ENCODE measurements around the gene PLEKHA4. TPM values are rescaled to one million over a fixed set of nuclear protein-coding genes. Genes with fewer than 3 reads are reported as not detected.
"Not testable (repeated sequence)": the region's sequence is repeated elsewhere in the genome, so short reads cannot be mapped to it uniquely, and the experiment has no call there.

PLEKHA4 gene
- total RNA-seq, 1 donor from 2014 or later = 1.9 TPM

- peaks cover 31% of the 10 kb centered on the region for H3K4me1 Mint-ChIP-seq (ENCODE audit: low read depth)
- intact Hi-C loops (cut with micrococcal nuclease) = loop anchor here (1.0 to 5.0 kb wide), 12 partner anchors 13 to 255 kb away; partner anchors contain the start of genes BAX, DHDH, FTL and GYS1
- H3K36me3 Mint-ChIP-seq (ENCODE audit: low read depth) = peaks cover 29% of the 10 kb centered on the region
These were observed 32.3 kb upstream of the PLEKHA4 start for GRCh38 chr19:48900477-48901406.

GRCh38 chr19:48899781-48900476 is 31.5 kb upstream of the PLEKHA4 start, which contains the start of gene NUCB1:
TSS of gene NUCB1 (plus strand) at chr19:48900312. CDS start at chr19:48900797, 485 bp downstream.
- H3K4me3 Mint-ChIP-seq = peak within 1 kb of the TSS; percentile 93
- H3K9me3 Mint-ChIP-seq = no peaks in the 10 kb centered on the region
- H3K27me3 Mint-ChIP-seq (ENCODE audit: insufficient read depth) = peaks cover 5% of the 10 kb centered on the region
- peak within 1 kb of the TSS; percentile 96 for H3K27ac Mint-ChIP-seq
- H3K36me3 Mint-ChIP-seq (ENCODE audit: low read depth) = peaks cover 24% of the 10 kb centered on the region
- peak; percentile 99 for DNase-seq (ENCODE audit: low spot score)
- H3K4me1 Mint-ChIP-seq (ENCODE audit: low read depth) = peaks cover 32% of the 10 kb centered on the region
- intact Hi-C loops (cut with micrococcal nuclease) = loop anchor here (1.0 to 5.0 kb wide), 10 partner anchors 13 to 227 kb away; partner anchors contain the start of genes BAX, DHDH, FTL and GYS1

More at GRCh38 chr19:48900477-48901406, 32.3 kb upstream of the PLEKHA4 start:
- Mint-ChIP-seq H3K9me3 (no peaks in the 10 kb centered on the region), H3K27ac (peak overlapping the region; percentile 96), H3K4me3 (peak overlapping the region; percentile 93), H3K27me3 (ENCODE audit: insufficient read depth) (peaks cover 3% of the 10 kb centered on the region)
- DNase-seq (ENCODE audit: low spot score) = no peak

DNA sequence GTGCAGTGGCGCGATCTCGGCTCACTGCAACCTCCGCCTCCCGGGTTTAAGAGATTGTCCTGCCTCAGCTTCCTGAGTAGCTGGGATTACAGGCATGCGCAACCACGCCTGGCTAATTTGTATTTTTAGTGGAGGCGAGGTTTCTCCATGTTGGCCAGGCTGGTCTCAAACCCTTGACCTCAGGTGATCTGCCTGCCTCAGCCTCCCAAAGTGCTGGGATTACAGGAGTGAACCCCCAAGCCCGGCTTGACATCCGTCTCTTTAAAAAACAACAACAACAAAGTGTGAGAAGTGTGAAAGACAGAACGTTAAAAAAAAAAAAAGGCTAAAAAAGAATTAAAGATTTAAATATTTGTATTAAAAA is 31.0 kb upstream of the PLEKHA4 start:
- H3K27me3 Mint-ChIP-seq (ENCODE audit: insufficient read depth) = peaks cover 10% of the 10 kb centered on the region
- peaks cover 32% of the 10 kb centered on the region for H3K4me1 Mint-ChIP-seq (ENCODE audit: low read depth)
- peak overlapping the region; percentile 82 for H3K27ac Mint-ChIP-seq
- H3K4me3 Mint-ChIP-seq = peak overlapping the region; percentile 56
- intact Hi-C loops (cut with micrococcal nuclease); H3K9me3 Mint-ChIP-seq; DNase-seq (ENCODE audit: low spot score): not testable (repeated sequence)
- H3K36me3 Mint-ChIP-seq (ENCODE audit: low read depth) = peaks cover 20% of the 10 kb centered on the region

DNA sequence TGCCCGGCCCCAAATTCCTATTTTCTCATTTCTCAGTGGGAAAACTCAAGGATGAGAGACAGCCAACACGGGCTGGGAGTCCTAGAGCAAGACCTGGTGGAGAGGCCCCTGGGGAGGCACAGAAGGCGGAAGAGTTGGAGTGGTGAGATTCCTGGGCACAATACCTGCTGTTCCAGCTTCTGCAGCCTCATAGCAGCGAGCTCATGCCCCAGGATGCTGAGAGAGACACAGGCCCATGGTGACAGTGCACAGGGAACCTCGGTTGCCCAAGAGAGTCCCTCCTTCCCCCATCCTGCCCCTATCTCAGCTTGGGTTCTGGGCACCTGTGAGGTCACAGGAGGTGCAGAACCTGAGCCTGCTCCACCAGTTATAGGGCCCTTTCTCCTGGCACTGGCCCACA is 28.8 kb upstream of the PLEKHA4 start:
- peaks cover 27% of the 10 kb centered on the region for H3K4me1 Mint-ChIP-seq (ENCODE audit: low read depth)
- DNase-seq (ENCODE audit: low spot score) = no peak
- no peak overlapping the region for H3K4me3 Mint-ChIP-seq
- intact Hi-C loops (cut with micrococcal nuclease) = no loop called here
- peaks cover 22% of the 10 kb centered on the region for H3K27me3 Mint-ChIP-seq (ENCODE audit: insufficient read depth)
- H3K27ac Mint-ChIP-seq = no peak overlapping the region
- no peaks in the 10 kb centered on the region for H3K9me3 Mint-ChIP-seq
- H3K36me3 Mint-ChIP-seq (ENCODE audit: low read depth) = peaks cover 8% of the 10 kb centered on the region

- H3K9me3 Mint-ChIP-seq = no peaks in the 10 kb centered on the region
- H3K27ac Mint-ChIP-seq = no peak overlapping the region
- no peak overlapping the region for H3K4me3 Mint-ChIP-seq
- peaks cover 6% of the 10 kb centered on the region for H3K36me3 Mint-ChIP-seq (ENCODE audit: low read depth)
- DNase-seq (ENCODE audit: low spot score) = no peak
- peaks cover 22% of the 10 kb centered on the region for H3K27me3 Mint-ChIP-seq (ENCODE audit: insufficient read depth)
- peaks cover 19% of the 10 kb centered on the region for H3K4me1 Mint-ChIP-seq (ENCODE audit: low read depth)
- intact Hi-C loops (cut with micrococcal nuclease) = no loop called here
These were observed 27.8 kb upstream of the PLEKHA4 start for GRCh38 chr19:48896191-48896720.

DNA sequence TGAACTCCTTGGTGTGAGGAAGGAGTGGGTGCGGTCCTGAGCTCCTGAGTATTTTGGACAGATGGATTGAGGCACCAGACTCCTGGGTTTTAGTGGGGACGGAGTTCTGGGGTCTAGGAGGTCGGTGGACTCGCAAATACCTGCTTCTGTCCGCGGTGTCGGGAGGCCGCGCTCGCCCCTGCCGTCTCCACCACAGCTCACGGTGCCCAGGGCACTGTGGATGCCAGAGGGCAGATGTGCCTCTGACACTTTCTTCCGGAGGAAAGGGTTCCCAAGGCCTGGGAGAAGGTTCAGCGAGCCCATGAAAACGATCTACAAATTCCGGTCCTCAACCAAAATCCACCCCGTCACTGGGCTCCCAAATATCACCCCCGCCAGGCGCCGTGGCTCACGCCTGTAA is 26.8 kb upstream of the PLEKHA4 start:
- intact Hi-C loops (cut with micrococcal nuclease) = no loop called here
- peaks cover 2% of the 10 kb centered on the region for H3K36me3 Mint-ChIP-seq (ENCODE audit: low read depth)
- peaks cover 22% of the 10 kb centered on the region for H3K27me3 Mint-ChIP-seq (ENCODE audit: insufficient read depth)
- H3K9me3 Mint-ChIP-seq = no peaks in the 10 kb centered on the region
- H3K27ac Mint-ChIP-seq = no peak overlapping the region
- no peak overlapping the region for H3K4me3 Mint-ChIP-seq
- peaks cover 14% of the 10 kb centered on the region for H3K4me1 Mint-ChIP-seq (ENCODE audit: low read depth)
- DNase-seq (ENCODE audit: low spot score) = no peak

GRCh38 chr19:48890551-48890950 is 22.1 kb upstream of the PLEKHA4 start:
- Mint-ChIP-seq H3K36me3 (ENCODE audit: low read depth) (no peaks in the 10 kb centered on the region), H3K4me1 (ENCODE audit: low read depth) (no peaks in the 10 kb centered on the region), H3K4me3 (no peak overlapping the region), H3K27ac (no peak overlapping the region), H3K27me3 (ENCODE audit: insufficient read depth) (peaks cover 18% of the 10 kb centered on the region), H3K9me3 (no peaks in the 10 kb centered on the region)
- DNase-seq (ENCODE audit: low spot score) = no peak
- intact Hi-C loops (cut with micrococcal nuclease) = no loop called here

GRCh38 chr19:48889496-48889895 is 21.1 kb upstream of the PLEKHA4 start:
- H3K9me3 Mint-ChIP-seq; intact Hi-C loops (cut with micrococcal nuclease); H3K4me3 Mint-ChIP-seq; DNase-seq (ENCODE audit: low spot score); H3K4me1 Mint-ChIP-seq (ENCODE audit: low read depth); H3K27ac Mint-ChIP-seq; H3K36me3 Mint-ChIP-seq (ENCODE audit: low read depth): not testable (repeated sequence)
- peaks cover 13% of the 10 kb centered on the region for H3K27me3 Mint-ChIP-seq (ENCODE audit: insufficient read depth)

DNA sequence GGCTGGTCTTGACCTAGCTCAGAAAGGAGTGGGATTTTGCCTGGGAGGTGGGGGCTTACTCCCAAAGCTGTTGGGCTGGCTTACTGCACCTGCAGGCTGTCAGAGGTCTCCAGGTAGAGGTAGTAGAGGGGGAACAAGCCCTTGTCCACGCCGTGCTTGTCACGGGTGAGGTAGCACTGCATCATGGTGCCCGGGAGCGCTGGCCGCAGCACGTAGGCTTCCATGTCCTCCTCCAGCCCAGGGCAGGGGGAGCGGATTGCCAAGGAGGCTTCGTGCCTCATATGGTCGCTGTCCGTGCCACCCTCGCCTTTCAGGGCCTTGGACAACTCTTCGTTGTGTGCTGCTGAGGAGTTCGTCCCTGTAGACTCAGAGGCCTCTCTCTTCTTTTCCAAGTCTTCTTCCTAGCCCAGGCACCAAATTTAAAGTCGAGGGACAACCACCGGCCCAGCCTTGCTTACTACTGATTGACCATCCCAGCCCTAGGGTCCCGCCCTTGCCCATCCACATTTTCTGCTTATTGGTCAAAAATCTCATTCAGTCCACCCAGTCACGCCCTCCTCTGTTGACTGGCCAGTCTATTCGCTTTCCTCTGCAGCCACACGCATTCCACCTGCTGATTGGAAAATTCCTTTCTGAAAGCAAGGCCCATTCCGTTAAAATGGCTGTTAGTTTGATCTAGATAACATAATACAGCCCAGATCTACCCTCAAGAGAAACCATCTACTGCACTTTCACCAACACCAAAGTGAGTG is 19.6 kb upstream of the PLEKHA4 start:
- peaks cover 2% of the 10 kb centered on the region for H3K27me3 Mint-ChIP-seq (ENCODE audit: insufficient read depth)
- intact Hi-C loops (cut with micrococcal nuclease) = no loop called here
- H3K4me3 Mint-ChIP-seq = no peak overlapping the region
- no peak overlapping the region for H3K27ac Mint-ChIP-seq
- H3K36me3 Mint-ChIP-seq (ENCODE audit: low read depth) = no peaks in the 10 kb centered on the region
- H3K9me3 Mint-ChIP-seq = no peaks in the 10 kb centered on the region
- no peak for DNase-seq (ENCODE audit: low spot score)
- no peaks in the 10 kb centered on the region for H3K4me1 Mint-ChIP-seq (ENCODE audit: low read depth)

DNA sequence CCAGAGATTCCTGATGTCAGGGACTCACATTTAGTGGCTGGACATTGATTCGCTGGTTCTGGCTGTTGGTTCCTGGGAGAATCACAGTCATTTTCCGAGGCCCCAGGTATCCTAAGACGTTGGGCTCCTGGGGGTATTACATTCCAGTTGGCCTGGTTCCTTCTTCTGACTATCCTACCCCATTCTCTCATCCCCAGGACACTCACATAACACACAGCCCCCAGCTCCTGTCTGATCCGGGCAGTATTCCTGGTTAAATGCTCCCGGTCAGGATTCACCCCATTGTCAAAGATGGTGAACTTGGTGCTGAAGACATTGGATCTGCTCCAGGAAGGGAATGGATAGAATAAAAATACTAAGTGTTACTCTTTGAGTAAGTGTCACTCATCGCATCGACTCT is 15.3 kb upstream of the PLEKHA4 start:
- H3K27ac Mint-ChIP-seq = no peak overlapping the region

GRCh38 chr19:48881741-48882657 is 13.6 kb upstream of the PLEKHA4 start:
- H3K27ac Mint-ChIP-seq = no peak overlapping the region
- H3K9me3 Mint-ChIP-seq = no peaks in the 10 kb centered on the region
- no peak overlapping the region for H3K4me3 Mint-ChIP-seq
- intact Hi-C loops (cut with micrococcal nuclease) = no loop called here
- DNase-seq (ENCODE audit: low spot score) = no peak
- H3K4me1 Mint-ChIP-seq (ENCODE audit: low read depth) = peaks cover 12% of the 10 kb centered on the region
- H3K36me3 Mint-ChIP-seq (ENCODE audit: low read depth) = peaks cover 10% of the 10 kb centered on the region
- no peaks in the 10 kb centered on the region for H3K27me3 Mint-ChIP-seq (ENCODE audit: insufficient read depth)

More for the DNA sequence above, 15.3 kb upstream of the PLEKHA4 start:
- Mint-ChIP-seq H3K4me1 (ENCODE audit: low read depth) (peaks cover under 1% of the 10 kb centered on the region), H3K27me3 (ENCODE audit: insufficient read depth) (no peaks in the 10 kb centered on the region), H3K36me3 (ENCODE audit: low read depth) (no peaks in the 10 kb centered on the region), H3K4me3 (no peak overlapping the region), H3K9me3 (no peaks in the 10 kb centered on the region)
- intact Hi-C loops (cut with micrococcal nuclease) = no loop called here
- no peak for DNase-seq (ENCODE audit: low spot score)
